IMR-90 (cell line): ENCODE results near the gene LYZL2. TPM values are rescaled to one million over a fixed set of nuclear protein-coding genes. Genes with fewer than 3 reads are reported as not detected.

Experiments used
- ATAC-seq: fragments of 200-7000 bp; cut with Tn5 transposase; 2 replicates; pipeline ENCODE4 v1.9.1; 2020; ENCODE audit warnings: low read depth, mild to moderate bottlenecking, moderate library complexity
- BruUV-seq: library from RNA; stranded (reverse); fragments of 400-500 nt; replicated peaks from 2 replicates; lab custom pipeline; 2021; lab: Mats Ljungman, UMichigan
- CTCF ChIA-PET: fragments of 300-600 bp; formaldehyde crosslinking; extraction: SDS; loops from one replicate; lab custom pipeline; 2021; ENCODE audit warnings: antibody characterized with exemption; lab: Yijun Ruan, JAX
- POLR2A ChIA-PET: fragments of 300-600 bp; sonication (Branson Sonifier 250); formaldehyde crosslinking; loops from one replicate; lab custom pipeline; 2022; ENCODE audit warnings: antibody characterized with exemption; ENCODE audit not compliant: unreplicated experiment; lab: Charles Lee
- DNase-seq: peaks from one replicate; pipeline ENCODE4 v3.0.0; 2013
- H2AFZ ChIP-seq: replicated peaks from 2 replicates; pipeline ENCODE3; 2013; ENCODE audit warnings: low read length, mild to moderate bottlenecking; ENCODE audit not compliant: poor library complexity
- H2AK5ac ChIP-seq: 2 replicates; pipeline ENCODE4 v1.6.1; 2013; ENCODE audit warnings: low read depth, low read length, inconsistent platforms
- H2AK9ac ChIP-seq: replicated peaks from 2 replicates; pipeline ENCODE3; 2013; ENCODE audit warnings: mild to moderate bottlenecking, low read depth, low read length, moderate library complexity; ENCODE audit not compliant: poor library complexity
- H2BK120ac ChIP-seq: 2 replicates; pipeline ENCODE4 v1.6.1; 2013; ENCODE audit warnings: low read depth, low read length, inconsistent platforms
- H2BK15ac ChIP-seq: 3 replicates; pipeline ENCODE4 v1.6.1; 2013; ENCODE audit warnings: low read depth, low read length, inconsistent platforms
- H2BK20ac ChIP-seq: 2 replicates; pipeline ENCODE4 v1.6.1; 2013; ENCODE audit warnings: low read depth, mild to moderate bottlenecking, inconsistent platforms, low read length, moderate library complexity
- H2BK5ac ChIP-seq: 2 replicates; pipeline ENCODE4 v1.6.1; 2013; ENCODE audit warnings: mild to moderate bottlenecking, low read depth, low read length, inconsistent platforms; ENCODE audit not compliant: poor library complexity, severe bottlenecking
- H3K14ac ChIP-seq: replicated peaks from 2 replicates; pipeline ENCODE4 v1.6.1; 2013; ENCODE audit warnings: low read depth, low read length, inconsistent platforms
- H3K18ac ChIP-seq: 2 replicates; pipeline ENCODE4 v1.6.1; 2013; ENCODE audit warnings: low read depth, low read length, control low read depth
- H3K23ac ChIP-seq: 2 replicates; pipeline ENCODE4 v1.6.1; 2013; ENCODE audit warnings: low read depth, low read length, inconsistent platforms
- H3K27ac ChIP-seq: 2 replicates; pipeline ENCODE4 v1.5.1; 2013; ENCODE audit warnings: mild to moderate bottlenecking, control low read depth, low read length; ENCODE audit not compliant: insufficient read depth
- H3K27me3 ChIP-seq: 2 replicates; pipeline ENCODE4 v1.6.1; 2013; ENCODE audit warnings: low read length; ENCODE audit not compliant: control insufficient read depth, insufficient read depth
- H3K36me3 ChIP-seq: 2 replicates; pipeline ENCODE4 v1.6.1; 2013; ENCODE audit warnings: low read length, mixed read lengths; ENCODE audit not compliant: control insufficient read depth, insufficient read depth
- H3K4ac ChIP-seq: 2 replicates; pipeline ENCODE4 v1.6.1; 2013; ENCODE audit warnings: low read depth, low read length, inconsistent platforms
- H3K4me1 ChIP-seq: 2 replicates; pipeline ENCODE4 v1.6.1; 2013; ENCODE audit warnings: low read length, mixed read lengths; ENCODE audit not compliant: control insufficient read depth, insufficient read depth
- H3K4me2 ChIP-seq: 2 replicates; pipeline ENCODE4 v1.6.1; 2013; ENCODE audit warnings: low read depth, mild to moderate bottlenecking, control low read depth, low read length, moderate library complexity
- H3K4me3 ChIP-seq: 2 replicates; pipeline ENCODE4 v1.5.1; 2013; ENCODE audit warnings: low read depth, mild to moderate bottlenecking, control low read depth, low read length, moderate library complexity; ENCODE audit not compliant: insufficient read depth
- H3K56ac ChIP-seq: 2 replicates; pipeline ENCODE4 v1.6.1; 2013; ENCODE audit warnings: low read length, inconsistent platforms; ENCODE audit not compliant: insufficient read depth; ENCODE audit errors: extremely low read depth
- H3K79me1 ChIP-seq, 2 experiments: 2 replicates each; pipeline ENCODE4 v1.6.1; 2013; ENCODE audit warnings: low read length in 2 of 2, inconsistent platforms in 1 of 2, low read depth in 1 of 2
- H3K9ac ChIP-seq: 2 replicates; pipeline ENCODE4 v1.6.1; 2013; ENCODE audit warnings: low read depth, low read length, control low read depth
- H3K9me1 ChIP-seq: 2 replicates; pipeline ENCODE4 v1.6.1; 2013; ENCODE audit warnings: low read length, inconsistent platforms; ENCODE audit not compliant: insufficient read depth
- H3K9me3 ChIP-seq: 2 replicates; pipeline ENCODE4 v1.6.1; 2013; ENCODE audit warnings: low read length; ENCODE audit not compliant: control insufficient read depth, insufficient read depth
- H4K20me1 ChIP-seq: 2 replicates; pipeline ENCODE4 v1.6.1; 2013; ENCODE audit warnings: low read length, inconsistent platforms; ENCODE audit not compliant: insufficient read depth
- H4K5ac ChIP-seq: 2 replicates; pipeline ENCODE4 v1.6.1; 2013; ENCODE audit warnings: mild to moderate bottlenecking, low read depth, low read length, control low read depth
- H4K8ac ChIP-seq, 2 experiments: 2 replicates each; pipeline ENCODE4 v1.6.1; 2013; ENCODE audit warnings: low read depth in 2 of 2, low read length in 2 of 2, control low read depth in 1 of 2, inconsistent platforms in 1 of 2
- H4K91ac ChIP-seq: 2 replicates; pipeline ENCODE4 v1.6.1; 2013; ENCODE audit warnings: low read depth, low read length, inconsistent platforms; ENCODE audit not compliant: insufficient read depth
- BHLHE40 ChIP-seq: fragments of 150-350 bp; IDR thresholded peaks from 2 replicates; pipeline ENCODE4 v1.6.1; 2016; ENCODE audit warnings: mild to moderate bottlenecking, low read depth, low read length
- CEBPB ChIP-seq: IDR thresholded peaks from 2 replicates; pipeline ENCODE4 v1.6.1; 2012; ENCODE audit warnings: low read depth, low read length, improper control_type of control experiment
- CHD1 ChIP-seq: IDR thresholded peaks from 2 replicates; pipeline ENCODE4 v1.6.1; 2012; ENCODE audit warnings: low read depth, low read length, improper control_type of control experiment
- FOS ChIP-seq: fragments of 150-350 bp; IDR thresholded peaks from 2 replicates; pipeline ENCODE4 v1.6.1; 2016; ENCODE audit warnings: low read depth, low read length
- RFX5 ChIP-seq: IDR thresholded peaks from 2 replicates; pipeline ENCODE4 v1.8.0; 2012; ENCODE audit warnings: low read depth, mild to moderate bottlenecking, low read length, moderate library complexity
- WGBS, 2 experiments: methylation state at CpG; one replicate each; pipeline versions ENCODE4 v1.1.5 to v1.1.7; 2013; ENCODE audit warnings: missing lambda C conversion rate in 2 of 2; ENCODE audit not compliant: insufficient read length in 1 of 2; ENCODE audit errors: extremely low coverage in 2 of 2; 5-methylcytosine and 5-hydroxymethylcytosine counted together
- dilution Hi-C: fragments of 300-500 bp; cut with HindIII; formaldehyde crosslinking; loops from one replicate; pipeline ENCODE4 v1.14.3; 2018; ENCODE audit warnings: low sequenced_read_pairs; ENCODE audit not compliant: unreplicated experiment
- in situ Hi-C: fragments of 300-500 bp; cut with MboI; formaldehyde crosslinking; loops from 3 replicates; pipeline ENCODE4 v1.14.3; 2019; ENCODE audit warnings: low sequenced_read_pairs, inconsistent platforms, mixed read lengths
- intact Hi-C: fragments of 100-400 bp; cut with micrococcal nuclease; formaldehyde crosslinking; loops from 2 replicates; pipeline ENCODE4 v1.10.0; 2022
- polyA plus RNA-seq, 3 experiments: library from polyadenylated mRNA; depleted of rRNA; stranded (reverse); fragments of >200 nt; gene quantifications; 2 replicates each; pipeline ENCODE4 v1.2.3, GENCODE V29; 2012; ENCODE audit warnings: low replicate concordance in 1 of 3
- total RNA-seq: library from RNA; depleted of rRNA; stranded (reverse); fragments of >200 nt; gene quantifications from 2 replicates; pipeline ENCODE4 v1.2.3, GENCODE V29; 2012

LYZL2 gene
- total and polyA plus RNA-seq, 2 of the 4 experiments (the other 2 are of a cell fraction), result not detected

DNA sequence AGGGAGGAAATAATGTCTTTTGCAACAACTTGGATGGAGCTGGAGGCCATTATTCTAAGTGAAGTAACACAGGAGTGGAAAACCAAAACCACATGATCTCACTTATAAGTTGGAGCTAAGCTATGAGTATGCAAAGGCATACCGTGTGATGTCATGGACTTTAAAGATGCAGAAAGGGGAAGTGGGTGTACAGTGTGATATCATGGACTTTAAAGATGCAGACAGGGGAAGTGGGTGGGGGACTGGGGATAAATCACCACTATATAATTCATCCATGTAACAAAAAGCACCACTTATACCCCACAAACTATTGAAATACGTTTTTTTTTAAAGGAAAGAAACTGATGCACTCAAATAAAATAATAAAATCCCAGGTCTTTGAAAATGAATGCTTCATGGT, 29.5 kb downstream of the LYZL2 start:
- in situ Hi-C loops, result no loop called here
- TF ChIP-seq CHD1, result no peak
- TF ChIP-seq FOS, result no peak
- TF ChIP-seq CEBPB, result no peak
- no peak for TF ChIP-seq BHLHE40
- no peak for TF ChIP-seq RFX5
- H3K4me3 ChIP-seq, result no peak overlapping the region
- H3K4me1 ChIP-seq, result no peaks in the 10 kb centered on the region
- H3K36me3 ChIP-seq, result no peaks in the 10 kb centered on the region
- no peak overlapping the region for H2BK20ac ChIP-seq
- H3K9me1 ChIP-seq, result no peaks in the 10 kb centered on the region
- H3K4ac ChIP-seq, result no peak overlapping the region
- no CpG with 5 or more reads among the region's 2 CpGs for WGBS, 2 experiments
- no peak overlapping the region for H2BK15ac ChIP-seq
- ATAC-seq (no peak), DNase-seq (peak; percentile 18)
- H3K23ac ChIP-seq, result no peak overlapping the region
- no peak overlapping the region for H3K56ac ChIP-seq
- H3K27me3 ChIP-seq, result peaks cover 17% of the 10 kb centered on the region
- H3K18ac ChIP-seq, result no peak overlapping the region
- no peak overlapping the region for H2BK5ac ChIP-seq
- H4K5ac ChIP-seq, result no peak overlapping the region
- H3K9ac ChIP-seq, result no peak overlapping the region
- CTCF ChIA-PET, result interaction anchor here (1.3 kb wide), 1 partner anchor 9 kb away, joined by 5 read pairs; no protein-coding TSS in a partner anchor
- no peaks in the 10 kb centered on the region for H4K20me1 ChIP-seq
- intact Hi-C loops, result no loop called here
- peaks cover 2% of the 10 kb centered on the region; the same call in 1 of the 2 replicates for H3K9me3 ChIP-seq
- dilution Hi-C loops, result no loop called here
- H2AK9ac ChIP-seq, result no peak overlapping the region
- no peak overlapping the region for H2AFZ ChIP-seq
- no peak overlapping the region for H3K14ac ChIP-seq
- no peak overlapping the region for H3K4me2 ChIP-seq
- no peak overlapping the region for H4K8ac ChIP-seq
- H3K79me1 ChIP-seq, result no peaks in the 10 kb centered on the region
- H2BK120ac ChIP-seq, result no peak overlapping the region
- no peak overlapping the region for H2AK5ac ChIP-seq
- no TSS peak for BruUV-seq
- POLR2A ChIA-PET, result interaction anchor here (0.6 kb wide), 1 partner anchor 86 kb away, joined by 18 read pairs; no protein-coding TSS in a partner anchor
- H3K27ac ChIP-seq, result no peak overlapping the region
- H4K91ac ChIP-seq, result no peak overlapping the region
